Neuronal stem cell (in vitro differentiated cells): Measurements from ENCODE around the gene KBTBD13.

Experiments used
- DNase-seq: peaks from one replicate; pipeline ENCODE4 v3.0.0-alpha.2; 2013; ENCODE audit warnings: low spot score
- H2AFZ ChIP-seq: one replicate; pipeline ENCODE4 v1.6.1; 2013; ENCODE audit warnings: mild to moderate bottlenecking, low read length, inconsistent platforms
- H2AK5ac ChIP-seq: 2 replicates; pipeline ENCODE4 v1.6.1; 2013; ENCODE audit warnings: low read depth, mild to moderate bottlenecking, inconsistent platforms, low read length, moderate library complexity, mixed read lengths
- H2BK120ac ChIP-seq: 2 replicates; pipeline ENCODE4 v1.6.1; 2013; ENCODE audit warnings: low read depth, mild to moderate bottlenecking, inconsistent platforms, low read length, moderate library complexity, mixed read lengths
- H2BK12ac ChIP-seq: one replicate; pipeline ENCODE4 v1.6.1; 2013; ENCODE audit warnings: low read length, inconsistent platforms
- H2BK15ac ChIP-seq: 2 replicates; pipeline ENCODE4 v1.6.1; 2013; ENCODE audit warnings: mild to moderate bottlenecking, low read length, inconsistent platforms, mixed read lengths
- H2BK5ac ChIP-seq: one replicate; pipeline ENCODE4 v1.6.1; 2013; ENCODE audit warnings: inconsistent platforms, mild to moderate bottlenecking, low read length, moderate library complexity
- H3K14ac ChIP-seq: one replicate; pipeline ENCODE4 v1.6.1; 2013; ENCODE audit warnings: low read length, inconsistent platforms
- H3K18ac ChIP-seq: 2 replicates; pipeline ENCODE4 v1.6.1; 2013; ENCODE audit warnings: low read length, inconsistent platforms
- H3K23ac ChIP-seq: 2 replicates; pipeline ENCODE4 v1.6.1; 2013; ENCODE audit warnings: low read depth, mild to moderate bottlenecking, mixed read lengths, low read length, inconsistent platforms; ENCODE audit not compliant: poor library complexity
- H3K27ac ChIP-seq: replicated peaks from 3 replicates; pipeline ENCODE4 v1.5.1; 2013; ENCODE audit warnings: low read length, inconsistent platforms
- H3K27me3 ChIP-seq, 3 experiments: 2 replicates each; pipeline ENCODE4 v1.6.1; 2013; ENCODE audit warnings: low read length in 3 of 3, mild to moderate bottlenecking in 2 of 3, inconsistent platforms in 1 of 3, low read depth in 1 of 3, mixed read lengths in 1 of 3, moderate library complexity in 1 of 3; ENCODE audit not compliant: control insufficient read depth in 3 of 3, insufficient read depth in 3 of 3
- H3K36me3 ChIP-seq, 2 donors: replicated peaks in 1 of 2; 2 replicates each; pipeline ENCODE4 v1.6.1; 2013; ENCODE audit warnings: low read length in 2 of 2; ENCODE audit not compliant: control insufficient read depth in 2 of 2, insufficient read depth in 2 of 2
- H3K4ac ChIP-seq: 2 replicates; pipeline ENCODE4 v1.6.1; 2013; ENCODE audit warnings: inconsistent platforms, mild to moderate bottlenecking, low read length, moderate library complexity
- H3K4me1 ChIP-seq, 2 donors: 1 replicate in 1 of 2; 2 replicates in 1 of 2; pipeline ENCODE4 v1.6.1; 2013; ENCODE audit warnings: low read length in 2 of 2, low read depth in 1 of 2; ENCODE audit not compliant: control insufficient read depth in 2 of 2, insufficient read depth in 1 of 2
- H3K4me2 ChIP-seq: one replicate; pipeline ENCODE4 v1.6.1; 2013; ENCODE audit warnings: mild to moderate bottlenecking, low read length, inconsistent platforms; ENCODE audit not compliant: insufficient read depth, poor library complexity, severe bottlenecking
- H3K4me3 ChIP-seq, 2 donors: 2 replicates each; pipeline ENCODE4 v1.5.1; 2013; ENCODE audit warnings: low read length in 2 of 2, mild to moderate bottlenecking in 2 of 2, inconsistent platforms in 1 of 2, moderate library complexity in 1 of 2
- H3K79me1 ChIP-seq: one replicate; pipeline ENCODE4 v1.6.1; 2013; ENCODE audit warnings: low read depth, mild to moderate bottlenecking, inconsistent platforms, low read length, moderate library complexity
- H3K9ac ChIP-seq: one replicate; pipeline ENCODE4 v1.6.1; 2013; ENCODE audit warnings: mild to moderate bottlenecking, low read depth, low read length, inconsistent platforms; ENCODE audit not compliant: poor library complexity
- H3K9me3 ChIP-seq, 2 donors: replicated peaks in 1 of 2; 2 replicates each; pipeline versions ENCODE3 to v1.6.1; 2013; ENCODE audit warnings: low read length in 2 of 2, mild to moderate bottlenecking in 2 of 2, inconsistent platforms in 1 of 2, low read depth in 1 of 2, mixed read lengths in 1 of 2, moderate library complexity in 1 of 2; ENCODE audit not compliant: control insufficient read depth in 2 of 2, insufficient read depth in 1 of 2
- H4K8ac ChIP-seq: one replicate; pipeline ENCODE4 v1.6.1; 2013; ENCODE audit warnings: low read depth, mild to moderate bottlenecking, inconsistent platforms, low read length, moderate library complexity
- H4K91ac ChIP-seq: one replicate; pipeline ENCODE4 v1.6.1; 2013; ENCODE audit warnings: low read length, low read depth, mild to moderate bottlenecking, inconsistent platforms; ENCODE audit not compliant: poor library complexity
- WGBS, 2 donors: extraction: QIAGEN DNeasy Blood & Tissue Kit; methylation state at CpG; one replicate each; pipeline ENCODE4 v1.1.7; 2013; ENCODE audit warnings: missing lambda C conversion rate in 2 of 2, mixed read lengths in 1 of 2; ENCODE audit not compliant: insufficient read length in 2 of 2, insufficient replicate concordance in 1 of 2; ENCODE audit errors: extremely low coverage in 2 of 2; 5-methylcytosine and 5-hydroxymethylcytosine counted together

The KBTBD13 gene

DNA sequence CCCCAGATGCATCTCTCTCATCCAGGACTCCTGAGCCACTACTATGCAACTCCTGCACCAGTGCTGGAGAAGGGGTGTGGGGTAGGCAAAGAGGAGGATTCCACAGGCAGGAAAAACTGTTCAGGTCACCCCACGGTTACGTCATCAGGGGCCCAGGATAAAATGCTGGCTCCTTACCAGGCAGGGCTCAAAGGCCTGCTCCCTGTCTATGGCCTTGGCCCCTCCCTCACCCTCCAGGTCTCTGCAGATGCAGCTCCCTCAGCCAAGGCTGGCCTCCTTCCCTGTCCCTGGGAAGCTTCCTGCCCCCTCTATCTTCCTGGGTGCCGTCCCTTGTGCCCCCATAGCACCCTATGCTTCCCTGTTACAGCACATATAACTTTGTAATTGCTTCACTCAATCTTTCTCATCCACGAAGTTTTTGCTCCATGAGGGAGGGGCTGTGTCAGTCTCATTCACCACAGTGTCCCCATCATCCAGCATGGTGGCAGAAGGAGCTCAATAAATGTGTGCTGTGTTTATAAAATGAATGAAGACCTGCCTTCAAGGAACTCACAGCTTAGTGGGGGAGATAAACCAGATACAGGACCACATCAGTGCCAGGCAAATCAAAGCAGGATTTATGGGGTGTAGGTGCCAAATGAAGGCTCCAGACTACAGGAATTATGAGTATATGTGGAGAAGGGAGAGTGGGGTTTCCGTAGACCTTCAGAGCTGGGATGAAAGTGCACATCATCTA lies 18.6 kb downstream of the KBTBD13 start:
- Histone ChIP-seq H3K4me3 (no peak overlapping the region), H2BK120ac (peak overlapping the region; percentile 61), H3K79me1 (no peaks in the 10 kb centered on the region), H2BK15ac (no peak overlapping the region), H2AK5ac (peak overlapping the region; percentile 74), H2AFZ (no peak overlapping the region), H3K4ac (no peak overlapping the region), H3K9ac (no peak overlapping the region), H3K18ac (no peak overlapping the region), H3K27ac (no peak overlapping the region), H3K23ac (peak overlapping the region; percentile 1), H4K91ac (no peak overlapping the region), H3K27me3 (no peaks in the 10 kb centered on the region), H3K36me3 (peaks cover 2 to 30% of the 10 kb centered on the region in 2 donors), H2BK12ac (no peak overlapping the region), H3K9me3 (no peaks in the 10 kb centered on the region), H3K4me2 (no peak overlapping the region), H3K14ac (no peak overlapping the region), H3K4me1 (peaks cover 0 to 4% of the 10 kb centered on the region in 2 donors), H2BK5ac (no peak overlapping the region), H4K8ac (no peak overlapping the region)
- DNase-seq = no peak
- no CpG with 5 or more reads among the region's 5 CpGs for WGBS, 2 donors

DNA sequence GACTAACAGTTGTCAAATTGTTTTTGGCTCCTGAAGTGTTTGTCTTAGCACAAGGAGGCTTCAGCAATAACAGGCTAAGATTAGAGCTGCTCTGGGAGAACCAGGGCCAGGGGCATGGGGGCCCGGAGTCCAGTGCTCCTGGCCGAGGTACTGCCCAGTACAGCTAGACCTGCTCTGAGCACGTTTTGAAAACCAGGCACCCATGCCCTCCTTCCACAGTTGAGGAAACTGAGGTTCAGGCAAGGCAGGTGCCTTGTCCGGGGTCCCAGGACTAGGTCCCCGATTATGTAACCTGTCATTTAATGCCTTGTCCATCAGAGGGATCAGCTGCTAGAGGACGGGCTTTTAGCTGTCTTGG lies 19.2 kb downstream of the KBTBD13 start:
- Histone ChIP-seq H2BK120ac (no peak overlapping the region), H2BK15ac (no peak overlapping the region), H3K9ac (no peak overlapping the region), H3K27me3 (no peaks in the 10 kb centered on the region), H2BK12ac (no peak overlapping the region), H2AFZ (no peak overlapping the region), H3K36me3 (peaks cover 4 to 33% of the 10 kb centered on the region in 2 donors), H3K9me3 (no peaks in the 10 kb centered on the region), H3K27ac (no peak overlapping the region), H3K4me1 (peaks cover 0 to 4% of the 10 kb centered on the region in 2 donors), H2AK5ac (no peak overlapping the region), H2BK5ac (no peak overlapping the region), H3K79me1 (no peaks in the 10 kb centered on the region), H3K14ac (no peak overlapping the region), H4K91ac (no peak overlapping the region), H3K4me3 (no peak overlapping the region), H3K18ac (no peak overlapping the region), H3K23ac (no peak overlapping the region), H3K4ac (no peak overlapping the region), H4K8ac (no peak overlapping the region), H3K4me2 (no peak overlapping the region)
- WGBS, 2 donors = no CpG with 5 or more reads among the region's 6 CpGs
- no peak for DNase-seq

GRCh38 chr15:65096481-65097385 lies 20.2 kb downstream of the KBTBD13 start:
- Histone ChIP-seq H3K4me1 (peaks cover 0 to 4% of the 10 kb centered on the region in 2 donors), H4K91ac (no peak overlapping the region), H2BK5ac (no peak overlapping the region), H3K4me3 (no peak overlapping the region), H3K4me2 (no peak overlapping the region), H4K8ac (no peak overlapping the region), H3K79me1 (no peaks in the 10 kb centered on the region), H3K14ac (no peak overlapping the region), H2AK5ac (no peak overlapping the region), H3K9ac (no peak overlapping the region), H3K4ac (no peak overlapping the region), H2BK120ac (no peak overlapping the region), H3K27me3 (no peaks in the 10 kb centered on the region), H3K18ac (no peak overlapping the region), H3K36me3 (peaks cover 4 to 40% of the 10 kb centered on the region in 2 donors), H2BK12ac (no peak overlapping the region), H2BK15ac (no peak overlapping the region), H3K27ac (no peak overlapping the region), H3K23ac (no peak overlapping the region), H2AFZ (no peak overlapping the region), H3K9me3 (no peaks in the 10 kb centered on the region)
- DNase-seq = no peak
- no CpG with 5 or more reads among the region's 6 CpGs for WGBS, 2 donors

- Histone ChIP-seq H4K91ac (no peak overlapping the region), H3K27me3 (peaks cover 0 to 5% (median 0%) of the 10 kb centered on the region in 3 experiments), H2AFZ (no peak overlapping the region), H3K79me1 (no peaks in the 10 kb centered on the region), H3K36me3 (peaks cover 4 to 40% of the 10 kb centered on the region in 2 donors), H2BK5ac (no peak overlapping the region), H2AK5ac (no peak overlapping the region), H3K27ac (no peak overlapping the region), H3K4ac (no peak overlapping the region), H3K23ac (no peak overlapping the region), H3K9me3 (no peaks in the 10 kb centered on the region), H3K4me2 (no peak overlapping the region), H2BK120ac (no peak overlapping the region), H2BK12ac (no peak overlapping the region), H3K14ac (no peak overlapping the region), H3K4me3 (no peak overlapping the region), H2BK15ac (no peak overlapping the region), H4K8ac (no peak overlapping the region), H3K18ac (no peak overlapping the region), H3K4me1 (peaks cover 0 to 7% of the 10 kb centered on the region in 2 donors), H3K9ac (no peak overlapping the region)
- WGBS, 2 donors = no CpG with 5 or more reads among the region's 7 CpGs
- DNase-seq = no peak
These were observed 21.2 kb downstream of the KBTBD13 start for GRCh38 chr15:65097651-65098263.
